Epithelial cell of esophagus (primary cell): Measurements from ENCODE around the gene SFMBT2.

Experiments used
- DNase-seq: peaks from one replicate; pipeline ENCODE4 v3.0.0; 2010; ENCODE audit warnings: low read depth
- H3K4me3 ChIP-seq: 2 replicates; pipeline ENCODE4 v1.5.1; 2011; ENCODE audit warnings: mild to moderate bottlenecking, low read length, control low read depth
- TF ChIP-seq, protein P1 (sequence below): IDR thresholded peaks from 2 replicates; pipeline ENCODE4 v1.5.1; 2011; ENCODE audit warnings: low read depth, mild to moderate bottlenecking, low read length, control low read depth, inconsistent platforms; ENCODE audit not compliant: insufficient read depth; ENCODE audit errors: missing control alignments

Gene SFMBT2

GRCh38 chr10:7165500-7166177 lies 245.2 kb downstream of the SFMBT2 start:
- TF ChIP-seq, protein P1, sequence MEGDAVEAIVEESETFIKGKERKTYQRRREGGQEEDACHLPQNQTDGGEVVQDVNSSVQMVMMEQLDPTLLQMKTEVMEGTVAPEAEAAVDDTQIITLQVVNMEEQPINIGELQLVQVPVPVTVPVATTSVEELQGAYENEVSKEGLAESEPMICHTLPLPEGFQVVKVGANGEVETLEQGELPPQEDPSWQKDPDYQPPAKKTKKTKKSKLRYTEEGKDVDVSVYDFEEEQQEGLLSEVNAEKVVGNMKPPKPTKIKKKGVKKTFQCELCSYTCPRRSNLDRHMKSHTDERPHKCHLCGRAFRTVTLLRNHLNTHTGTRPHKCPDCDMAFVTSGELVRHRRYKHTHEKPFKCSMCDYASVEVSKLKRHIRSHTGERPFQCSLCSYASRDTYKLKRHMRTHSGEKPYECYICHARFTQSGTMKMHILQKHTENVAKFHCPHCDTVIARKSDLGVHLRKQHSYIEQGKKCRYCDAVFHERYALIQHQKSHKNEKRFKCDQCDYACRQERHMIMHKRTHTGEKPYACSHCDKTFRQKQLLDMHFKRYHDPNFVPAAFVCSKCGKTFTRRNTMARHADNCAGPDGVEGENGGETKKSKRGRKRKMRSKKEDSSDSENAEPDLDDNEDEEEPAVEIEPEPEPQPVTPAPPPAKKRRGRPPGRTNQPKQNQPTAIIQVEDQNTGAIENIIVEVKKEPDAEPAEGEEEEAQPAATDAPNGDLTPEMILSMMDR: no peak
- no peak overlapping the region for H3K4me3 ChIP-seq
- DNase-seq: no peak

GRCh38 chr10:7164955-7165354 lies 245.9 kb downstream of the SFMBT2 start:
- no peak overlapping the region for H3K4me3 ChIP-seq
- TF ChIP-seq, protein P1: no peak
- DNase-seq: no peak

DNA sequence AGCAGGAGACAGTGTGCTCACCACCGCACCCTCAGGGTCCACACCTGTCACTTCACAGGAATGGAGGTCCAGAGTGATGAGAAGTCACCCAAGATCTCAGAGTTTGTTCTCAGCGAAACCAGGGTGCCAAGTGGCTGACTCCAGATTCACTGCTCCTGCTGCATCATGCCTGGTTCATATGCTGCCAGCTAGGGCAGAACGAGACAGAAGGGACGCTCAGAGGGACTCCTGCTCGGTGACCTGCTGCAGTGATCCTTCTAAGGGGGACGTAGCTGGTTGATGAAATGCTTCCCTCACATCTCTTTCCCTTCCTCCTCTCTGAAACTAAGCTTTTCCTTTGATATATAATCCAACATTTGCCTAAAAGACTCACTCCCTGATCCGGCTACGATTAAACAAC lies 248.5 kb downstream of the SFMBT2 start:
- TF ChIP-seq, protein P1: no peak
- no peak for DNase-seq
- no peak overlapping the region for H3K4me3 ChIP-seq

GRCh38 chr10:7161484-7162250 lies 249.2 kb downstream of the SFMBT2 start:
- no peak for DNase-seq
- TF ChIP-seq, protein P1: no peak
- H3K4me3 ChIP-seq: no peak overlapping the region

GRCh38 chr10:7159928-7160327 lies 250.9 kb downstream of the SFMBT2 start:
- DNase-seq: no peak
- TF ChIP-seq, protein P1: no peak

GRCh38 chr10:7159517-7159916 lies 251.3 kb downstream of the SFMBT2 start:
- H3K4me3 ChIP-seq: no peak overlapping the region
- no peak for DNase-seq
- TF ChIP-seq, protein P1: no peak

More at GRCh38 chr10:7159928-7160327, 250.9 kb downstream of the SFMBT2 start:
- H3K4me3 ChIP-seq: no peak overlapping the region

GRCh38 chr10:7157091-7157490 lies 253.7 kb downstream of the SFMBT2 start:
- TF ChIP-seq, protein P1: no peak
- H3K4me3 ChIP-seq: no peak overlapping the region
- DNase-seq: no peak
